Measurements from ENCODE around the gene CAPZA2.

The CAPZA2 gene

DNA sequence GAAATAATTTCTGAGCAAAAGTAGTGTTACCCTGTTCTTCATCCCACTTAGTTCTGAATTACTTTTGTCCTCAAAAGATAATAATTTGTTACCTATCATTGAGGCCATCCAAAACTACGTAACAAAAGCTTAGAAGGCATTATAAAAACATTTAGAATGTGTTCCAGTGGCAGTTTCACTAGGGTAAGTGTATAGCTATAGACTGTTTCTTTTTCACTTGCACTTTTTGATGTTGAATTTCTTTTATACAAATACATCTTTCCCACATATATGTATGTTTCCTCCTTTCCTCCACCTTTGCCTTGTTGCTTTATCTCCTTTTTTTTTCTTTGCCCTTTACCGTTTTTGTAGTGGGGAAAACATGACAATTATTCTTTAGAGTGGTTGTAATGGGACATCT is 33.5 kb downstream of the CAPZA2 start:
- TF ChIP-seq, protein P1, sequence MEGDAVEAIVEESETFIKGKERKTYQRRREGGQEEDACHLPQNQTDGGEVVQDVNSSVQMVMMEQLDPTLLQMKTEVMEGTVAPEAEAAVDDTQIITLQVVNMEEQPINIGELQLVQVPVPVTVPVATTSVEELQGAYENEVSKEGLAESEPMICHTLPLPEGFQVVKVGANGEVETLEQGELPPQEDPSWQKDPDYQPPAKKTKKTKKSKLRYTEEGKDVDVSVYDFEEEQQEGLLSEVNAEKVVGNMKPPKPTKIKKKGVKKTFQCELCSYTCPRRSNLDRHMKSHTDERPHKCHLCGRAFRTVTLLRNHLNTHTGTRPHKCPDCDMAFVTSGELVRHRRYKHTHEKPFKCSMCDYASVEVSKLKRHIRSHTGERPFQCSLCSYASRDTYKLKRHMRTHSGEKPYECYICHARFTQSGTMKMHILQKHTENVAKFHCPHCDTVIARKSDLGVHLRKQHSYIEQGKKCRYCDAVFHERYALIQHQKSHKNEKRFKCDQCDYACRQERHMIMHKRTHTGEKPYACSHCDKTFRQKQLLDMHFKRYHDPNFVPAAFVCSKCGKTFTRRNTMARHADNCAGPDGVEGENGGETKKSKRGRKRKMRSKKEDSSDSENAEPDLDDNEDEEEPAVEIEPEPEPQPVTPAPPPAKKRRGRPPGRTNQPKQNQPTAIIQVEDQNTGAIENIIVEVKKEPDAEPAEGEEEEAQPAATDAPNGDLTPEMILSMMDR (IDR thresholded peaks at IDR 0.05; ENCODE audit: insufficient read depth, missing control alignments) = no peak
- FAIRE-seq (no peak), DNase-seq (ENCODE audit: insufficient read length, low spot score) (no peak)

DNA sequence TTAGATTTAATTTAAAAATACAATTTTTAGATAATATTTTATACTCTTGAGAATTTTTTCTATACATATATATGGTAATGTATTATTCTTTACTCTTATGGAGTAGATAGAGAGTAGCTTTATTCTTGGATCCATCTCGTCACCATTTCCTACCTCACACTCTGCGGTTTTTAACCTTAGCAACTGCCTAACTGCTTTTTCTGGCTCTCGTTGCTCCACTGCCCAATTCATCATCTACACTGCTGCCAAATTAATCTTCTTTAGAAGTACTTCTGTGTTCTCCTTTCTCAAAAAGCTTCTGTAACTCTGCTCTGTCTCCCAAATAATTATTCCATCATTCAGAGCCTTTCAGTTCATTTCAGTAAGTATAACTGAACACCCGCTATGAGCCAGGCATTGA is 35.3 kb downstream of the CAPZA2 start:
- TF ChIP-seq, protein P1 (IDR thresholded peaks at IDR 0.05; ENCODE audit: insufficient read depth, missing control alignments) = no peak
- DNase-seq (ENCODE audit: insufficient read length, low spot score) = no peak
- no peak for FAIRE-seq

- FAIRE-seq (no peak), DNase-seq (ENCODE audit: insufficient read length, low spot score) (no peak)
- TF ChIP-seq, protein P1 (IDR thresholded peaks at IDR 0.05; ENCODE audit: insufficient read depth, missing control alignments) = no peak
These were observed 36.9 kb downstream of the CAPZA2 start for GRCh38 chr7:116899308-116899707.

DNA sequence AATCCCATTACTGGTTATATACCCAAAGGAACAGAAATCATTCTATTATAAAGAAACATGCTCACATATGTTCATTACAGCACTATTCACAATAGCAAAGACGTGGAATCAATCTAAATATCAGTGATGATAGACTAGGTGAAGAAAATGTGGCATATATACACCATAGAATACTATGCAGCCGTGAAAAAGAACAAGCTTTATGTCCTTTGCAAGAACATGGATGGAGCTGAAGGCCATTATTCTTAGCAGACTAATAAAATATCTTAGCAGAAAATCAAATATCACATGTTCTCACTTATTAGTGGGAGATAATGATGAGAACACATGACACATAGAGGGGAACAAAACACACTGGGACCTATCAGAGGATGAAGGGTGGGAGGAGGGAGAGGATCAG is 38.8 kb downstream of the CAPZA2 start:
- no peak for DNase-seq (ENCODE audit: insufficient read length, low spot score)
- TF ChIP-seq, protein P1 (IDR thresholded peaks at IDR 0.05; ENCODE audit: insufficient read depth, missing control alignments) = no peak
- FAIRE-seq = no peak

- DNase-seq (ENCODE audit: insufficient read length, low spot score) = no peak
- TF ChIP-seq, protein P1 (IDR thresholded peaks at IDR 0.05; ENCODE audit: insufficient read depth, missing control alignments) = no peak
- no peak for FAIRE-seq
These were observed 40.5 kb downstream of the CAPZA2 start for GRCh38 chr7:116902867-116903266.

DNA sequence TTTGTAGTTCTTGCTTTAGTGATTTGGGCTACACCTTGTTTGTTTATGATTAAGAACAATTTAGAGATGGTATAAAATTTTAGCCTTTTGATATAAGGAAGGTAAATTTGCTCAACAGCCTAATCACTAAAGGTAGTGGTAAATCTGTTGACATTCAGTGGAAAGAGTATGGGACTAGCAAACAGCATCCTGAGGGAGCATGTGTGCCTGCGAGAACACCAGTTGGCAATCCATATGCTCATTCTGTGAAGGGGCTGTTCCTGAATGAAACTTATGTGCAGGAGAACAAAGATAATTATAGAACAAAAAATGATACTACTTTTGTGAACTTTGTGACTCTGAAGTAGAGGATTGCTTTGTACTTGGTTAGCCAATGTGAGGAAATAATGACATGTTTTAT is 44.0 kb downstream of the CAPZA2 start:
- no peak for DNase-seq (ENCODE audit: insufficient read length, low spot score)
- peak; percentile 21 for FAIRE-seq
- TF ChIP-seq, protein P1 (IDR thresholded peaks at IDR 0.05; ENCODE audit: insufficient read depth, missing control alignments) = no peak

DNA sequence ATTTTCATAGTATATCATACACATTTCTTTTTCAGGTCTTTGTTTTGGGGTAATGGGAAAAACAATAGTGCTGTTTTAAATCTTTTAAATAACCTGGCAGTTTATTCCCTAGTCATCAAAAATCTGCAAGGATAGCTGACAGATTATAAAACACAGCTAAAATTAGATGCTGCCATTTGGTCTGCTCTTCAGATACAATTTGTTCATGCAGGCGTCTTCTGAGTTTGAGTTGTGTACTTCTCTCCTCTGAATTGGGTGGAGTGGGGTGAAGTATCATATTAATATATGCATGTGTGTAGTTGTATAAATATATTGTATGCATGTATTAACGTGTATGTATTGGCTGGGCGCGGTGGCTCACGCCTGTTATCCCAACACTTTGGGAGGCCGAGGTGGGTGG is 48.0 kb downstream of the CAPZA2 start:
- DNase-seq (ENCODE audit: insufficient read length, low spot score) = no peak
- no peak for FAIRE-seq
- TF ChIP-seq, protein P1 (IDR thresholded peaks at IDR 0.05; ENCODE audit: insufficient read depth, missing control alignments) = no peak

Measured in D721Med (cell line).